ENCODE measurements around the gene MATN4.

Gene MATN4

DNA sequence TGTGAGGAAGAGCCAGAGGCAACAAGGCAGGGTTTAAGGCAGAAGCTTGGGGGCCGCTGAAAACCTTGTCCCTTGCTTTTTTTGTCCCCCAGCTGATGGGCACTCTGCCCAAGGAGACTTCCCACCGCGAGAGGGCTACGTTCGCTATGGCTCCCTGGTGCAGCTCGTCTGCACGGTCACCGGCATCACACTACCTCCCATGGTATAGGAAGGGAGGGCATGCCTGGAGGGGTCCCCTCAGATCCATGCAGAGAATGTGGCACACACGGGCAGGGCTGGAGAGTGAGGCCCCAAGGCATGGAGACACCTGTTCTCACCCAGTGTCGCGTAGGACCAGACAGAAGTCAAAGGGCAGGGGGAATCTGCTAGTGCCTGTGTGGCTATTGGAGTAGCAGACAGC lies 5.8 kb upstream of the MATN4 start:
- no peak for DNase-seq

DNA sequence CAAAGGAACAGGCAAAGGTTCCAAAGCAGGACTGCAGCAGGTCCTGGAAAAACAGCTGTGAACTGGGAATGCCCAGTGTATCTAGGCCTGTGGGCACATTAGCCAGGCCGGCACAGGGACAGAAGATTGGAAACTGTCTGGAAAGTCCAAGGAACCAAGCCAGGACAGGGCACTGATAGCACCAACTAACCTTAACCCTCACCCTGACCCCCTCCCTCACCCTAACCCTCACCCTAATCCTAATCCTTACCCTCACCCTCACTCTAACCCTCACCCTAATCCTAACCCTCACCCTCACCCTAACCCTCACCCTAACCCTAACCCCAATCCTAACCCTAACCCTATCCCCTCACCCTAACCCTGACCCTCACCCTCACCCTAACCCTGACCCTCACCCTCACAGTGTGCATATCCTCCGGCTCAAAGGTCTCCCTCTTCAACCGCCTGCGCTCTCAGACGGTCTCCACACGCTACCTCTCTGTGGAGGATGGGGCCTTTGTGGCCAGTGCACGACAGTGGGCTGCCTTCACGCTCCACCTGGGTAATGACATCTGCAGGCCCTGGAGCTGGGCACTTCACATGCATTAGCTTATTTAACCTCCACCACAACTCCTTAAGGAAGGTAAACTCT lies 5.1 kb upstream of the MATN4 start:
- no peak for DNase-seq

DNA sequence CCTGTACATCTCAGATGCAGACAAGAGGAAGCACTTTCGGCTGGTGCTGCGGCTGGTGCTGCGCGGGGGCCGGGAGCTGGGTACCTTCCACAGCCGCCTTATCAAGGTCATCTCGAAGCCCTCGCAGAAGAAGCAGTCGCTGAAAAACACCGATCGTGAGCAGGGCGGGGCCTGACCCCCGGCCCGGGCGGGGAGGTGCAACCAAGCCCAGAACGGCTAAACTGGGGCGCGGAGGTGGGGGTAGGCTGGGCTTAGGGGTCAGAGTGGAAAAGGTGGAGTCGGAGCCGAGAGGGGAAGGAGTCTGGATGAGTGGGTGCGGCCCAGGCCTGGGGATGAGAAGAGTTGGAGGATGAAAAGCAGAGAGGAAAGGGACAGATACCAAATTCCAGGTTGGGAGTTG lies 4.1 kb upstream of the MATN4 start:
- no peak for DNase-seq

DNA sequence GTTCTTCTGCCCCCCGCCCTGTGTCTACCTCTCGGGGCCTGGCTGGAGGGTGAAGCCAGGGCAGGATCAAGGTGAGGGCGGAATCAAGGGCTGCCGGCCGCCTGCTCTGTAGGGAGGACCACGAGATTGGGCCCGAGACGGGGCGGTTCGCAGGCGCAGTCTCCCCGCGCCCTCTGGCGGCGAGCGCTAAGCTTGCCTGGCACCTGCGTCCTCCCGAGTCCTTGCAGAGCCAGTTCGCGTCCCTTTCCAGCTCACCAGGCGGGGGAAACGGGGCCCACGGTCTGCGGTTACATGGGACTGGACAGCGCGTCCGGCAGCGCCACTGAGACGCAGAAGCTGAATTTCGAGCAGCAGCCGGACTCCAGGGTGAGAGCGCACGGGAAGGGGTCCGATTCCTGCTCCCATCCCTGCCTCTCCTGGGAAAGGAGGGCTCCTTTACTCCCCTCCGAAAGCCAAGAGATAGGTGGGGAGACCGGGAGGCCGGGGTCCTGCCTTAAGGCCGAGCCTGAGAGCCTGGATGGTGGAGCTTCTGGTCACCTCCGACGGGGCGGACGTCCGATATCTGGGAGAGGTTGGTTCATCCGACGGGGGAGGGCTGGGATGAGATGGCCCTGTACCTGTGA lies 3.6 kb upstream of the MATN4 start:
- peak in 5 of 14 donors; percentile 2 to 24 (median 8) for DNase-seq

DNA sequence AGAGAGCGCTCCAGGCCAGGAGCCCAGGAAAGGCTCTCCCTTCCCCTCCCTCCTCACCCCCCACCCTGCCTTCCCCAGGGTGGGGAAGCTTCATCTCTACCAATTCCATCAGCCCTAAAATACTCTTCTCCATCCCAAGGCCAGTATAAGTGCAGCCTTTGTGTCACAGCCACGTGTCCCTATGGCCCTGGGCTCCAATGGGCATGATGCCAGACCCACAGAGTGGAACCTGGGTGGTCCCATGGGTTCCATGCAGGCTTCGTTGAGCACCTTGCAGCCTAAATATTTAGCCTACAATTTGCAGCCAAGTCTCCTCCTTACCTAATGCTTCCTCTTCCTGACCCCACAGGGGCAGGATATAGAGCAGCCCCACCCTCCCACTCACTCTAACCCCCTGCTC lies 976 bp upstream of the MATN4 start:
- DNase-seq, result no peak

DNA sequence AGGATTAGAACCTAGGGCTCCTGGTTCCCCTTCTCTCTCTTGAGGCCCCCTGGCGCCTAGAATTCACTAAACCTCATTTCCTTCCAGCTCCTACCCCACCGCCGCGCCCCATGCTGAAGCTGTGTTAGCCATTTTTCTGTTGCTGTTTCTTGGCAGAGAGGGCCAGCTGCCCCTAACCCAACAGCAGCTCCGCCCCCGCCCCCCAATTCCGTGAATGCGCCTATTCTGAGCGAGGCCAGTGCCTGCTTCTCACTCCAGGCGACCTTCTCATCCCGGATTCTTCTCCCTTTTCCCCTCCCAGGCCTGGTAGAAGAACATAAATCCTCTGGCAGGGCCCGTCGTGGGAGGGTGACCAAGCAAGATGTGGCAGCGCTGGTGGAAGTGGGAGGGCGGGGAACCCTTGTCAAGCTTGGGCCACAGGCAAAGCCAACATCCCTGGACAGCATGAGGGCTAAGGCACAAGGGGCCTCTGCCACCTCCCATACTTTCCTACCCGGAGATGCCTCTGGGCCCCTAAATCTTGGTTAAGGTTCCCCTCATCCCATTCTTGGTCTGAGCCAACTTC lies 941 bp downstream of the MATN4 start:
- DNase-seq, result no peak

DNA sequence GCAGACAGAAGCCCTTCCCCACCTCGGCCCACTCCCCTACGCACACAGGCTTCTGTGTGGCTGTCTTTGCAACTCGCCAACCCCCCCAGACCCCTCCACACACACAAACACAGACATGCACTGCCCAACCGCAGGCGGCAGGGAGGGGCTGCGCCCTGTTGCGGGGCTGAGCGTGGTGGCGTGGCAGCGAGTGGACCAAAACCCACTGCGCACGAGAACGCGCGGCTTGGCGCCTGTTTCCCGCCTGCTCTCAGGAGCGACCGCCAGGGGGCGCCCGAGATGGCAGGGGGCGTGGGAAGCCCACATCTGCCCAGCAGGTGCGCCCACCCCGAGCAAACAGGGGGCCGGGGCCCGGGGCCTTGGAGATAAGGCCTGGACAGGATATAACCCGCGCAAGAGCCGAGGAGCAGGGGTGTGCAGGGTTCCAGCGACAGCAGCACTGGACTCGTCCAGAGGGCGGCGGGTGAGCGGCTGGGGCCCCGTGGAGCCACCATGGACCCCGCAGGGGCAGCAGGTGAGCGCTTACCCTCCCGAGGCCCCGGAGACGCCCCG lies 1.6 kb downstream of the MATN4 start, which contains the start of gene RBPJL:
RBPJL (plus strand) TSS at position 410 of the 552 bp plus-strand sequence; CDS start at position 493, 83 bp downstream.
- DNase-seq, result no peak

DNA sequence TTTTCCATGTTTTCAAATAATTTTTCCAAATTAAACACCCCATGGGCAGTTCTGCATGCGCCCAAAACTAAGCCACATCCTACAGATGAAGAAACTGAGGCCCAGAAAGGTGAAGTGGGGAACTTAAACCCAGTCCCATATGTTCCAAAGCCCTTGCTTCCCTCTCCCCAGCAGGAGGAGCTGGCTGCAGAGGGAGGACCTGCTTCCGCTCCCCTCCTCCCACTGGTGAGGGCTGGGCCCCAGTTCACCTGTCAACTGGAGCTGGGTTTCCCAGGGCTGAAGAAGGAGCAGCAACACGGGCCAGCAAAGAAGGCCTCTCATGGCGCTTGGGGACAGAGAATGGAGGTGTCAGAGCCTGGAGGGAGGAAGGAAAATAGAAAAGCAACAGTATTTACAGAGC lies 2.8 kb downstream of the MATN4 start:
- no peak for DNase-seq

DNA sequence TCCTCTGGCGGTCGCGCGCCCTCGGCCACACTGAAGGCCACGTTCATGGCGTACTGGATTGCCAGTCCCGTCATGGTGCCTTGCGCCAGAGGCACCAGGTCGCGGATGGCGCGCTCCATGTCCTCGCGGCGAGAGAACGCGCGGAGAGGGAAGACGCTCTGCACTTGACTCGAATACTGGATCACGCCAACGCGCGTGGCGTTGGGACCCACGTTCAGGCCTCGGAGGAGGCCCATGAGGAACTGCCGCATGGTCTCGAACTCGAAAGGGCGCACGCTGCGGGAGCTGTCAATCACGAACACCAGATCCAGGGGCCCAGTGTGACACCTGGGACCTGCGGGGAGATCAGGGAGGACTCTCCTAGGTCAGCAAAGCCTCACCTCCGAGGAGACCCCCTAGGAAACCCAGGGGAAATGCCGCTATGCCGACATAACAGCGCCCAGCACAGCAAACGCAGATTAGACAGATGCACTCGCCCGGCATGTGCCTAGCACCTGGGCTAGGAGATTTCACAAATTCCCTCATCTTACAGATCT lies 3.6 kb downstream of the MATN4 start:
- DNase-seq, result no peak

DNA sequence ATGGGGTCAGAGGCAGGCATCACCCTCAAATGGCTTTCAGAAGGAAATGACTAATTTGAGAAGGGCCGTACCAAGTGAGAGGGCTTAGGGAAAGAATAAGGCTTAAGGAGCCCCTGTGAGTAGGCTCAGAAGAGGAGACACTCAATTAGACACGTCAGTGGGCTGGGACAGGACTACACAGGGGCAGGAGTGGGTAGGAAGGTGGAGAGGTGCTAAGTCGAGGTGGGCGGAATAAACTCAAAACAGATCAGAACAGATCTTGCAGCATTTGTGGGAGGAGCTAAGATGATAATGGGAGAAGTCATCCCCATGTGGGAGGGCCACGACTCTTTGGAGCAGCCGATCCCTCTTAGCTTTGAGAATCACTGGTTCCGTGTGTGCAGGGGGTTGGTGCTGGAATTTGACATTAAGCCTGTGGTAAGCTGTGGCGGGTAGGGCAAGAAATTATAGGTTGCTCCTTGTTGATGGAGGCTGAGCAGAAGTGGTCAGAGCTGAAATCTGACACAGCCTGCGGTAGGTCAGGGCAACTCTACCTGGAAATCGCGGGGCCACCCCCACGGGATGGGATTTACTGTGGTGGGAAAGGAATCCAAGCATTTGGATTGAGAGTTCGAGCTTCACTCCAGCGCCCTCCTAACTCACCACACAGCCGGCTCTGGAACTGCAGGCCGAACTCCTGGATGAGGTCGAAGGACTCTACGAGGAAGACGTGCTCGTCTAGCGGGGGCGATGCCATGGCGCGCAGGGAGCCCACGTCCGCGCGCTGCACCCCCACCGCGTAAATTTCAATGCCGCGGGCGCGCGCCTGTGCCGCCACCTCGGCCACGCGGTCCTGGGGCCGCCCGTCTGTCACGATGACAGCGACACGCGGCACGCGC lies 4.3 kb downstream of the MATN4 start:
- DNase-seq, result no peak

DNA sequence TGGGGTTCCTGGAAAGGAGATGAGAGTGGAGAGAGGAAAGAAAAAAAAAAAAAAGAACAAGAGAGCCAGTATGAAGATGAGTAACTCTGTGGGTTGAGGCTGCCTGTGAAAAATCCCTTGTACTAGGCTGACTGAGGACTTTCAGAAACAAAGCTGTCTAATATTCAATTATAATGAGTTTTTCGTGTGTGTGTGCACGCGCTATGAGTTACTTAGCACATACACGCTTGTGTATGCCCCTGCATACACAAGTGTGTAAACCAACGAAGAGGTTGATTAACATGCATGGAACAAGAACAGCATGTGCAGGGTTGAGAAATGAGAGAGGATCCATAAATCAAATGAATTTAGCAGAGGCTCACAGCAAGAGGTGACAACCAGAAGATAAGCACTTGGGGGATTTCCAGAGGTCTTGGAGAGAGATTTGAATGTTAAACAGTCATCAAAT lies 6.3 kb downstream of the MATN4 start:
- no peak for DNase-seq

DNA sequence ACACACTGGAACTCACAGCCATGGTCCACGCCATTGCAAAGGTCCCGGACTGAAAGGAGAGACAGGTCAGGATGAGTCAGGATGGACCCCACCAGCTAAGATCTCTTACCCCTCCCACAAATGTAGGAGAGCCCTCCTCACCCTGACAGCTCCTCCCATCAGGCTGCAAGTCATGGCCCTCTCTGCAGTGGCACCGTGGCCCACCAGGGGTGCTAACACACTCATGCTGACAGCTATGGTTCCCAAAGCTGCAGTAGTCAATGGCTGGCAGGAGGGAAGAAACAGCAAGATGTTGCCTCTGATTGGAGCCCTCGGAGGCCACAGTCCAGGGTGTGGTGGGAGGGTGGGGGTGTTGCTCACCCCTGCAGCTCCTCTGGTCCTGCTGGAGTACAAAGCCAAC lies 7.1 kb downstream of the MATN4 start:
- no peak for DNase-seq

DNA sequence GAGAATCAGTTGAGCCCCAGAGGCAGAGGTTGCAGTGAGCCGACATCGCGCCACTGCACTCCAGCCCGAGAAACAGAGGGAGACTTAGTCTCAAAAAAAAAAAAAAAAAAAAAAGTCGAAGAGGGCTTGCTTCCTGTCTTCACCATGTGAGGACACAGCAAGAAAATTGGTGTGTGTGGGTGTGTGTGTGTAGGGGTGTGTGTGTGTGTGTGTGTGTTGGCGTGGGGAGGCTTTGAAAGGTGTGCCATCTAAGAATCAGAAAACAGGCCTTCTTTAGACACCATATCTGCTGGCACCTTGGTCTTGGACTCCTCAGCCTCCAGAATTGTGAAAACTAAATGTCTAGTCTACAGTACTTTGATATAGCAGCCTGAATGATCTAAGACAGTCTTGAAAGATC lies 8.3 kb downstream of the MATN4 start:
- no peak for DNase-seq

DNA sequence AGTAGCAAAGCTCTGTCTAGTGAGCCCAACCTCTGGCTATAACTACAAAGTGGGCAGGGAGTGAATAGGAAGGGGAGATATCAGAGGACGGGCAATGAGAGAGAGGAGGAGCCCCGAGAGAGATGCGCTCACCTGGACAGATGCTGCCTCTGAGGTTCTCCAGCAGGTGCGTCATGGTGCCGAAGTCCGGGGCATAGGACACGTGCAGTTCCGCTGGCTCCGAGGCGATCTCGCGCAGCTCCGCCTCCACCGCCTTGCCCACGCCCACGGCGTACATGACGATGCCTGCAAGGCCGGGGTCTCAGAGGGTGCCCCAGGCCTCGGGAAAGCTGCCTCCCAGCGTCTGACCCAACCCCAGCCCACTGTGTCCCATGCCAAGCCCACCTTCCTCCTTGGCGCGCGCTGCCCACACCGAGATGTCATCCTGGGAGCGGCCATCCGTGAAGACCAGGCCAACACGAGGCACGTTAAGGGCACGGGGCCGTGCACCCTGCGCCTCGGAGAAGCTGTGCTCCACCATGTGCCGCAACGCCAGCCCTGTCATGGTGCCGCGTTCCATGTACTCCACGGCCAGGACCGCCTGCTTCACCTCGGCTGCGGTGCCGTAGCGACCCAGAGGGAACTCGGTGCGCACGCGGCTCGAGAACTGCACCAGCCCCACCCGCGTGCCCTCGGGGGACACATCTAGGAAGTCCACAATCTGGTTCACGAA lies 10.2 kb downstream of the MATN4 start:
- DNase-seq, result no peak

DNA sequence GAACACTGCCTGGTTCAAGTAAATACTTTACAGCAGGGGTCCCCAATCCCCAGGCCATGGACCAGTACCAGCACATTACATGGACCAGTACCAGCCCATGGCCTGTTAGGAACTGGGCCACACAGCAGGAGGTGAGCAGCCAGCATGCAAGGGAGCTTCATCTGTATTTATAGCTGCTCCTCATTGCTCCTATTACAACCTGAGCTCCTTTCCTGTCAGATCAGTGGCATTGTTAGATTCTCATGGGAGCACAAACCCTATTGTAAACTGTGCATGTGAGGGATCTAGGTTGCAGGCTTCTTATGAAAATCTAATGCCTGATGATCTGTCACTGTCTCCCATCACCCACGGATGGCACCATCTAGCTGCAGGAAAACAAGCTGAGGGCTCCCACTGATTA lies 13.4 kb downstream of the MATN4 start:
- no peak for DNase-seq

DNA sequence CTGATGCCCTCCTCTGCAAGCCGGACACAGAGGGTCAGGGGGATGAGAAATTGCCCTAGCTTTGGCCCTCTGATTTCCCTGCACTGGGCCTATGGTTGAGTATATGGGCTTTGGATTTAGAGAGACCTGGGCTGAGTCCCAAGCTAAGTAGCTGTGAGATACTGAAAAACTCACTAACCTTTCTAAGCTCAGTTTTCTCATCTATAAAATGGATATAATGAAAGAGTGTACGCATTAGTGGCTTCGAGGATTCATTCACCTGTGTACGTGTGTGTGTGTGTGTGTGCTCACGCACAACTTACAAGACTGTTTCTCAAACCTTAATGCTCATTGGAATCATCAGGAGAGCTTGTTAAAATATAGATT lies 14.1 kb downstream of the MATN4 start:
- DNase-seq, result no peak

DNA sequence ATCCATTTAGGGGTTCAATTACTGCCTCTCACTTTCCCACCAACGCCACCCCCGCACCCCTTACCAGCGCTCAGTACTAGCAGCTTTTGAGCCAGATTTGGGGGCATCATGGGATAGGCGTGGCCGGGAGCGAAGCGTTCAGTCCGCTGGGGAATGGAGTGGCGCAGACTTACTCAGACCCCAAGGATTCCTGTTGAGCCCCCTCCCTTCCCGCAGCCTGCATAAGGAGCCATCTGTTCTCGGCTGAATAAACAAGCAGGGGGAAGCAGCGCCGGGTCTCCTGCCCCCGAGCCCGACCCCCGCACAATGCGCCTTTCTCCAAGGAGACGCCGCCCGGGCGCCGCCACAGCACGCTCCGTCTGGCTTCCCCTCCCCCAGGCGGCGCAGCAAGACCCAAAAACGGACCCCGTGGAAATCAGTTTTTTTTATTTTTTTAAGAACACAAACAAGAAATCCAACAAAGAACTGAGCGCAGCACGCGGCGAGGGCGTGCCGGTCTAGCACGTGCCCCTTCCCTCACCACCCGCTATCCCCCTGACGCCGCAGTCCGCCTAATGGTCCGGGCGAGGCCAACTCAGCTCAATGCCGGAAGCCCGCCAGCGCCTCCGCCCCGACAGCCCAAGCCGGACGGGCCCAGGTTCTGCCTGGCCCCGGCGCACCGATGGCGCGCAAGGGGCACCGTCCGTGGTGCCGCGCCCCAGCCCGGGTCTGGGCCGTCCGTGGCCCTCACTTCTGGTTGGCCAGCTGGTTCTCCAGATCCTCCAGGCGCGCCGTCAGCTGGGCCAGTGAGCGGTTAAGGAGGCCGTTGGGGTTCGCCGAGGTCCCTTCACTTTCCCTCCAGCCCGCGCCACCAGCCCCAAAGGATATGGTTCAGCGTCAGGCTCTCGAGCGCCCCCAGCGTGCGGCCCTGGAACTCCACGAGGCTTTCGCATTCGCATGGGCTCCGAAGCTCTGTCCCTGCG lies 14.8 kb downstream of the MATN4 start:
- DNase-seq, result peak in 10 of 14 donors; percentile 10 to 68 (median 38)

DNA sequence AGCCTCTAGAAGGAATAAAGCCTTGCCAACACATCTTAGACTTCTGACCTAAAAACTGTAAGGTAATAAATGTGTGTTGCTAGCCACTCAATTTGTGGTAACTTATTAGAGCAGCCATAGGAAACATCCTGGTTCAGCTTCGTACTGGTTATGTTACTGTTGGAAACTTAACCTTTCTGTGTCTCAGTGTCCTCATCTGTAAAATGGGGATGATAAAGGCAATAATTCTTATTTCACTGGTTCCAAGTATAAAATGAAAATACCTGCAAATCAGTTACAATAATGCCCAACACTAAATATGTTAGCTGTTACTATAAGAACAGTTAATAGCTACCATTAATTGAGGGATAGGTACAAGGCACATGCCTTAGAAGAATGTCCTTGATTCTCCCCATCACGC lies 15.8 kb downstream of the MATN4 start:
- no peak for DNase-seq

DNA sequence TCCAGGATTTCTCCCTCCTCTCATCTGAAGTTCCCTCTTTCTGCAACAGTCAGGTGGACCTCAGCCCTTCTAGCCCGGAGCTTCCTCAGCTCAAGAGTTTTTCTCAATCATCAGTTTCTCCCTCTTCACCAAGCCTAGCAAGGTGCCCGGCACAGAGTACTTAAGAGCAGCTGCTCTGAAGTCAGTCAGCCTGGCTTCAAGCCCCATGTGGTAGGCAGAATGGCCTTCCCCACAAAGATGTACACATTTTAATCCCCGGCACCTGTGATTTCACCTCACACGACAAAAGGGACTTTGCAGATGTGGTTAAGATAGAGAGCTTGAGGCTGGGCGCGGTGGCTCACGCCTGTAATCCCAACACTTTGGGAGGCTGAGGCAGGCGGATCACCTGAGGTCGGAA lies 16.6 kb downstream of the MATN4 start:
- no peak for DNase-seq

DNA sequence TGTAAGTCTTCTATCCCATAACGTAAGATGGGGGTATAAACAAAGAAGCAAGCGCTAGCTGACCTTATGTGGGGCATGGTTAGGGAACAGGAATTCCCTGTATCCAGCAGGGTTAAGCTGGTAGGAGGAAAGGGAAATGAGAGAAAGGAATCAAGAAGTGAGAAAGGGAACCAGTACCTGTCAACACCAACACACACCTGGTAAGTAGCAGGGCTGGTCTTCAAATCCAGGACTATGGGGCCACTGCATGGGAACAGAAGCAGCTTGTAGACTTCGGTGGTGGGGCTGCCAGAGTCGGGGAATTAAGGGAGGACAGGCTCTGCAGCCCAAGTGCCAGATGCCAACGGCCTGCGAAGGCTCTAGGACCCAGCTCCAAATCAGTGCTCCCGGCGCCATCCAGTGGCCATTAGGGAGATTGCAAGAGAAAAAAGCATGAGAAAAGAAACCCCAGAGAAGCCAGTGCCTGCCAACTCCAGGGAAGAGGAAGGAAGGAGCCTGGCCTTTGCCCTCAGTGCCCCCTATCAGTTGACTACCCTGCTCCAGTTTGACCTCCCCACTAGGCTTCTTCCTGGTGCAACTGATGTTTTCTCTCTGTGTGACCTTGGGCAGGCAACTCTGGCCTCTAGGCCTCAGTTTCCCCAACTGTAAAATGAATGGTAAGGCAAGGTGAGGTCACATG lies 17.3 kb downstream of the MATN4 start:
- DNase-seq, result peak in 10 of 14 donors; percentile 18 to 60 (median 47)
